ENCODE measurements around the gene CALML3. TPM values are rescaled to one million over a fixed set of nuclear protein-coding genes. Genes with fewer than 3 reads are reported as not detected.

Gene CALML3
- total and polyA plus RNA-seq, 12 donors: 0.04 TPM; not detected in 11

DNA sequence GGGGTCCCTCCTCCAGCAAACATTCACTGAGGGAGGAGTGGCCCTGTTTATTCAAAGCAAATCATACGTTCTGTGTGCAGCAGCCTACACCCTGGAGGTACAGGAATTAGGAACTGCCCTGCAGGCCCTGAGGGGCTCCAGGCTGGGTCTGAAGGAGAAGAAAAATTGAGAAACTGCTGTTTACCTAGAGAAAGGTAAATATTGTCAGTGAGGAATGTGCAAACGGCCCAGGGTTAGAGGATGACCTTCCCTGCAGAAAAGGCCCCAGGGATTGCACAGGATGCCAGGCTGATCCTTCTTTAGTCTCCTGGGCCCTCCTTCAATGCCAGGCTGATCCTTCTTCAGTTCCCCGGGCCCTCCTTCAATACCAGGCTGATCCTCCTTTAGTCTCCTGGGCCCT, 31.1 kb upstream of the CALML3 start:
- Histone ChIP-seq H3K9me3 (peaks cover 0 to 15% (median 0%) of the 10 kb centered on the region in 11 donors), H3K36me3 (no peaks in the 10 kb centered on the region), H3K27ac (no peak overlapping the region), H3K4me3 (no peak overlapping the region), H3K4me1 (no peaks in the 10 kb centered on the region), H3K27me3 (no peaks in the 10 kb centered on the region)
- WGBS, 2 donors: 74 to 84% methylated on average over 3 of the region's 3 CpGs
- ATAC-seq (no peak), DNase-seq (no peak)
- TF ChIP-seq, protein P1, sequence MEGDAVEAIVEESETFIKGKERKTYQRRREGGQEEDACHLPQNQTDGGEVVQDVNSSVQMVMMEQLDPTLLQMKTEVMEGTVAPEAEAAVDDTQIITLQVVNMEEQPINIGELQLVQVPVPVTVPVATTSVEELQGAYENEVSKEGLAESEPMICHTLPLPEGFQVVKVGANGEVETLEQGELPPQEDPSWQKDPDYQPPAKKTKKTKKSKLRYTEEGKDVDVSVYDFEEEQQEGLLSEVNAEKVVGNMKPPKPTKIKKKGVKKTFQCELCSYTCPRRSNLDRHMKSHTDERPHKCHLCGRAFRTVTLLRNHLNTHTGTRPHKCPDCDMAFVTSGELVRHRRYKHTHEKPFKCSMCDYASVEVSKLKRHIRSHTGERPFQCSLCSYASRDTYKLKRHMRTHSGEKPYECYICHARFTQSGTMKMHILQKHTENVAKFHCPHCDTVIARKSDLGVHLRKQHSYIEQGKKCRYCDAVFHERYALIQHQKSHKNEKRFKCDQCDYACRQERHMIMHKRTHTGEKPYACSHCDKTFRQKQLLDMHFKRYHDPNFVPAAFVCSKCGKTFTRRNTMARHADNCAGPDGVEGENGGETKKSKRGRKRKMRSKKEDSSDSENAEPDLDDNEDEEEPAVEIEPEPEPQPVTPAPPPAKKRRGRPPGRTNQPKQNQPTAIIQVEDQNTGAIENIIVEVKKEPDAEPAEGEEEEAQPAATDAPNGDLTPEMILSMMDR (IDR thresholded peaks at IDR 0.05): no peak
- intact Hi-C loops (cut with DNase I): no loop called here

DNA sequence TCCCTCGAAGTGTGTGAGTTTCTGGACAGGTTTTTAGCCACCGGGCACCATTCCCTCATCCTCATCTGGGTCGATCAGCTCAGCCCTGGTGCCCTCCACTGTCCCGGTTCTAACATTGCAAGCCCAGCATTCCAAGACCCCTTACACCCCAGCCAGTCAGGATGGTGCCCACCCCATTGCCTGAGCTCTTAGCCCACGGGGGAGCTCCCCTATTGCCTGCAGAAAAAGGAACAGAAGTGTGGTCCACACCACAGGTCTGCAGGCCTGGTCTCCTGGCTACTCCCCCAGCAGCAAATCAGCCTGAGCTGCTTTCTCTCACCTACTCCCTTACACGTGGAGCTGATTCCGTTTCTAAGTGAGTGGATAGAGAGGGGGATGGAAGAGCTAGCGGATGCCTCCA, 30.1 kb upstream of the CALML3 start:
- no peak for ATAC-seq
- Histone ChIP-seq H3K4me1 (no peaks in the 10 kb centered on the region), H3K27ac (no peak overlapping the region), H3K36me3 (no peaks in the 10 kb centered on the region), H3K9me3 (peaks cover 0 to 15% (median 0%) of the 10 kb centered on the region in 11 donors), H3K27me3 (no peaks in the 10 kb centered on the region), H3K4me3 (no peak overlapping the region)
- no peak for DNase-seq
- WGBS, 2 donors: 82 to 83% methylated on average over 8 of the region's 8 CpGs
- TF ChIP-seq, protein P1 (IDR thresholded peaks at IDR 0.05): no peak
- intact Hi-C loops (cut with DNase I): no loop called here

DNA sequence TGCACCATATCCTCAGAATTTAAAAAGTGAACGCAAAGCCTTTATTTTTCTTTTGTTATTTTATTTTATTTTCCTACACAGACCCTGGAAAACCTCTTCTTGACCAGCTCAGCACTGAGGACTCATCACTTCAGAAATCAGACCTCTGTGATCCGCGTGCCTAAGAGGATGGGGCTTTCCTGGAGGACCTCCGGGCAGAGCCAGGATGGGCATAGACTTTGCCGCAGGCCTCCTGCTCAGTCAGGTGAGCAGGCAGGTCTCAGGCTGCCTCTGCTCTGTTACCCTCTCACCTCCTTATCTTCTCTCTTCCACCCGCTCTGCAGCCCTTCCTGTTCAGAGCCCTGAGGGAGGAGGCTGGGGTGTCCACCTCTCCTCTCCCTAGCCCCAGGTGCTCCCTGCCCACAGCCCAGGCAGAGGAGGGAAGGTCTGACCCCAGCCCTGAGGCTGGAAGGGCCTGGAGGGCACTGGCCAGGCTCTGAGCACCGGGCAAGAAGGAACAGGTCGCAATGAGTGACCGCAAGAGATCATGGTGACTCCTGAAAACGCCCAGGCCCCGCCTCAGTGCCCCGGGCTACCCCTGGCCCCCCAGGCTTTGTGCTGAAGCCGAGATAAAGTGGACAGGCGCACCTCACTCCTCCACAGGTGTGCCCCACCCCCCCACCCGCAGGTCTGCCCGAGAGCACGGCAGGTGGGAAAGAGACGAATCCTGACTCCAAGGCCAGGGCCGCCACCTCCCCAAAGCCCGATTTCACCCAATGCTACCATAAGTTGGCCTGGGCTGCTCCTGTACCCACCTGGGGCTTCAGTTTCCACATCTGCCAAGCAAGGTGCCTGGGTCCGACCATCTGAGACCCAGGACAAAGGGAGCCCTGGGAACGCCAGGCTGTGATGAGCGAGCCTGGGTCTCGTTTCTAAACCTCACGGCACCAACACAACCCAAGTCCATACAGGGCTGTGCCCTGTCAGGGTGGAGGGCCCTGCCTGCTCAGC, 28.2 kb upstream of the CALML3 start:
- intact Hi-C loops (cut with DNase I): no loop called here
- TF ChIP-seq, protein P1 (IDR thresholded peaks at IDR 0.05): no peak
- Histone ChIP-seq H3K27me3 (peaks cover 0 to 6% (median 0%) of the 10 kb centered on the region in 7 donors), H3K4me1 (no peaks in the 10 kb centered on the region), H3K27ac (no peak overlapping the region), H3K9me3 (peaks cover 0 to 13% (median 0%) of the 10 kb centered on the region in 11 donors), H3K4me3 (no peak overlapping the region), H3K36me3 (no peaks in the 10 kb centered on the region)
- ATAC-seq: no peak
- DNase-seq: no peak
- WGBS, 2 donors: 87 to 88% methylated on average over 25 of the region's 25 CpGs

DNA sequence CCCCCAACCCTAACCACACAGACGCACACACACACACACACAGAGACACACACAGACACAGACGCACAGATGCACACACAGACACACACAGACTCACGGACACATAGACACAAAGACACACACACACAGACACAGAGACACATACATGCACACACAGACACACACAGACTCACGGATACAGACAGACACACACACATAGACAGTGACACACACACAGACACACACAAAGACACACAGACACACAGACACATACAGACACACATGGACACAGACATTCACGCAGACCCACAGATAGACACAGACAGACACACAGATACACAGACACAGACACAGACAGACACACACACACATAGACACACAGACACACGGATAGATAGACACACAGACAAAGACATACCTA, 27.5 kb upstream of the CALML3 start:
- Histone ChIP-seq H3K9me3 (peaks cover 0 to 7% (median 0%) of the 10 kb centered on the region in 11 donors), H3K27ac (no peak overlapping the region), H3K27me3 (peaks cover 0 to 6% (median 0%) of the 10 kb centered on the region in 7 donors), H3K36me3 (no peaks in the 10 kb centered on the region), H3K4me1 (no peaks in the 10 kb centered on the region), H3K4me3 (no peak overlapping the region)
- ATAC-seq: no peak
- intact Hi-C loops (cut with DNase I): no loop called here
- WGBS, 2 donors: 86 to 96% methylated on average over 6 of the region's 6 CpGs
- no peak for DNase-seq
- TF ChIP-seq, protein P1 (IDR thresholded peaks at IDR 0.05): no peak

All from heart right ventricle (tissue), 16 donors.